Activated CD8-positive, alpha-beta memory T cell treated with anti-CD3 and anti-CD28 coated beads, Interleukin-2, amount 10 ng/mL, durations not matched to agents 7 days and 5 days (primary cell): ENCODE data around the gene GRPEL1. TPM values are rescaled to one million over a fixed set of nuclear protein-coding genes. Genes with fewer than 3 reads are reported as not detected.

Experiments used
- ATAC-seq: fragments of 150-1000 bp; cut with Tn5 transposase; one replicate; pipeline ENCODE4 v1.10.0; 2021; ENCODE audit warnings: moderate library complexity
- CTCF ChIA-PET: fragments of 350-600 bp; sonication (Branson Sonifier 250); formaldehyde crosslinking; loops from one replicate; lab custom pipeline; 2021; ENCODE audit warnings: antibody characterized with exemption; lab: Charles Lee
- DNase-seq: peaks from one replicate; pipeline ENCODE4 v3.0.0-alpha.2; 2020
- H3K27ac Mint-ChIP-seq: one replicate; pipeline ENCODE4 v1.8.0; 2021; ENCODE audit warnings: mild to moderate bottlenecking, mixed read lengths
- H3K27me3 Mint-ChIP-seq: one replicate; pipeline ENCODE4 v1.8.0; 2021; ENCODE audit warnings: mixed read lengths
- H3K36me3 Mint-ChIP-seq: one replicate; pipeline ENCODE4 v1.8.0; 2021; ENCODE audit warnings: mild to moderate bottlenecking, mixed read lengths
- H3K4me1 Mint-ChIP-seq: one replicate; pipeline ENCODE4 v1.8.0; 2021; ENCODE audit warnings: mixed read lengths
- H3K4me3 Mint-ChIP-seq: one replicate; pipeline ENCODE4 v1.8.0; 2021; ENCODE audit warnings: mild to moderate bottlenecking, moderate library complexity, mixed read lengths
- H3K9me3 Mint-ChIP-seq: one replicate; pipeline ENCODE4 v1.8.0; 2022; ENCODE audit warnings: low read depth, mixed read lengths
- total RNA-seq, 2 experiments: library from RNA; stranded (reverse); gene quantifications; one replicate each; pipeline ENCODE4 v1.2.3, GENCODE V29; 2021

GRPEL1 gene
- 10 to 100 TPM; 40.0 to 59.9 TPM for total RNA-seq

DNA sequence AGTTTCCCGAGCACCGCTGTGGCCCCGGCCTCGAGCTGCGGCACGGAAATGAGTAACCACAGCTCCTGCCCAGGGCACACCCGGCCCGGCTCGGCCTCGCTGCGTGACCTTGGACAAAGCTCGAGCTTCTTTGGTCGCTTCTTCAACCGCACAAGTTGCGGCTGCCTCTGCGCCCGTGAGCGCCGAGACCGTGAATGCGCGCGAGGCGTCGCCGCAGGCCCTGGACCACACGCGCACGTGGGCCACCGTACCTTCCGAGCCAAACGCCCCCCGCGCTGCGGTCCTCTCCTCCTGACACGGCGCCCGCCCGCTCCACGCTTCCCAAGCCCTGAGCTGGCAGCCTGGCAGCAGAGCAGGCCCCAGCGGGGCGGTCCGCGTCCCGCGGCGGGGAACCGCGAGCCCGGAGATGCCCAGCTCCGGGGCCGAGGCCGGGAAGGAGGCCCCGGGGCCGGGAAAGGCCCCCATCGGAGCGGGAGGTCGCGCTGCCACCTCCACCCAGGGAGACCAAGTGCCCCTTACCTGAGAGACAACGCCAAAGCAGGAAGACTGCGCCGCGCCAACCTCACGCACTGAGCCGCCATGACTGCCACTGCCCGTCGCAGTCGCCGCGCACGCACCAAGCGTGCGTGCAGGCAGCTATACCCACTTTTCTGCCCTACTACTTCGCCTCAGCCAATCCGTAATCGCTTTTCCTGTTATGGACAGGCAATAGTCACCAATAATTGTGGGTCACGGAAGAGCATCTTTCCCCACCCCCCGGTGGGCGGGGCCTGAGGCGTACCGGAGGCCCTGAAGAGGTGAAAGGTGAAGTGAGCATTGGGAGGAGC lies at the start of gene GRPEL1:
Gene GRPEL1, minus strand, starts transcription at position 613 of the 827 bp plus-strand sequence. Its CDS starts 32 bp downstream, at position 581.
- Mint-ChIP-seq H3K27ac (peak within 1 kb of the TSS; percentile 93), H3K9me3 (no peaks in the 10 kb centered on the region), H3K4me1 (peaks cover 42% of the 10 kb centered on the region), H3K27me3 (peaks cover 14% of the 10 kb centered on the region), H3K4me3 (peak within 1 kb of the TSS; percentile 87), H3K36me3 (peaks cover 25% of the 10 kb centered on the region)
- DNase-seq (peak; percentile 100), ATAC-seq (peak; percentile 93)
- CTCF ChIA-PET, result interaction anchor here (0.8 to 11.0 kb wide), 21 partner anchors 12 to 735 kb away, joined by 3 to 153 read pairs (median 5); partner anchors contain the start of genes BLOC1S4, MRFAP1L1 and TADA2B

DNA sequence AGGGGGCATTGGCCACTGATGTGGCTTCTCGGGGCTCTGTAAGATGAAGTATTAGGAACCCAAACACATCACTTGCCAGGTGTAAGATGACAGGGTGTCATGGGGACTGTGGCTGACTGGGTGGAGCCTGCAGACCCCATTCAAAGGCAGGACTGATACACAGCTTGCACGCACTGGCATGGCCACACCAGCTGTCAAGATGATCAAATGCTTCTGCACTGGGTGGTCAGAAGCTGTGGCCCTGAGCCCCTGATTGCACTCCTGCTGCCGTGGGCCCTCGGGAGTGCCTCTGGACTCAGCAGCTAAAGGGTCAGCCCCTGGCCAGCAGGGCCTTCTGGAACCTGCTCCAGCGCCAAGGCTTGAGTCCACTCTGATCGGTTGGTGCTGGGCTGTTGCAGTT lies 48.8 kb upstream of the GRPEL1 start:
- CTCF ChIA-PET, result no interaction called here

DNA sequence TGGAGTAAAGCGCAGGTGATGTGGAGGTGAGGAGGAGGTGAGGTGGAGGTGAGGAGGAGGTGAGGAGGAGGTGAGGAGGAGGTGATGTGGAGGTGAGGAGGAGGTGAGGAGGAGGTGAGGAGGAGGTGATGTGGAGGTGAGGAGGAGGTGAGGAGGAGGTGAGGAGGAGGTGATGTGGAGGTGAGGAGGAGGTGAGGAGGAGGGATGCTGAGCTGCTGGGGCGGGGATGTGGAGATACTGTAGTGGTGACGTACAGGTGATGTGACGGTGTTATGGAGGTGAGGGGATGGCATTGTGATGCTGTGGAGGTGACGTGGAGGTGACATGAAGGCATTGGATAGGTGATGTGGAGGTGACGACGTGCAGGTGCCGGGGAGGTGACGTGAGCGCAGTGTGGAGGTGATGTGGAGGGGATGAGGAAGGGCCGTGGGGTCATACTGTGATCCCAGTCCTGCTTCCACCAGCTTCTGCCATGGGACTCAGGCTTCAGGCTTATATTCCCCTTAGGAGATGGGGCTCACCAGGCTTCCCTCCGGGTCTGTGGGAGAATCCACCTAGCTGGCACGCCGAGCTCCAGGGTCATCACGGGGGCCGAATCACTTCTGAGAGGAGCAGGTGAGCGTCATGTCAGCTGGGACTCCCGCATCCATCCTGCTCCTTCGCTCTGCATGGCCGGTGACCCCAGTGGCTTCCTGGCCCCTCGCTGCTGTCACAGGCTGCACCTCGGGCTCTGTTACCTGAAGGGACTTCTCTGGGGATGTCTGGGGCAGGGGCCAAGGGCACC lies 47.9 kb upstream of the GRPEL1 start:
- Mint-ChIP-seq H3K36me3 (no peaks in the 10 kb centered on the region), H3K27me3 (peaks cover 5% of the 10 kb centered on the region), H3K4me1 (no peaks in the 10 kb centered on the region), H3K9me3 (no peaks in the 10 kb centered on the region), H3K27ac (no peak overlapping the region), H3K4me3 (no peak overlapping the region)
- CTCF ChIA-PET, result no interaction called here
- DNase-seq (no peak), ATAC-seq (no peak)

More for the DNA sequence above, 48.8 kb upstream of the GRPEL1 start:
- no peaks in the 10 kb centered on the region for H3K4me1 Mint-ChIP-seq
- no peak for DNase-seq
- no peak for ATAC-seq
- H3K9me3 Mint-ChIP-seq, result no peaks in the 10 kb centered on the region
- H3K27ac Mint-ChIP-seq, result no peak overlapping the region
- no peaks in the 10 kb centered on the region for H3K36me3 Mint-ChIP-seq
- no peak overlapping the region for H3K4me3 Mint-ChIP-seq
- H3K27me3 Mint-ChIP-seq, result peaks cover 7% of the 10 kb centered on the region

DNA sequence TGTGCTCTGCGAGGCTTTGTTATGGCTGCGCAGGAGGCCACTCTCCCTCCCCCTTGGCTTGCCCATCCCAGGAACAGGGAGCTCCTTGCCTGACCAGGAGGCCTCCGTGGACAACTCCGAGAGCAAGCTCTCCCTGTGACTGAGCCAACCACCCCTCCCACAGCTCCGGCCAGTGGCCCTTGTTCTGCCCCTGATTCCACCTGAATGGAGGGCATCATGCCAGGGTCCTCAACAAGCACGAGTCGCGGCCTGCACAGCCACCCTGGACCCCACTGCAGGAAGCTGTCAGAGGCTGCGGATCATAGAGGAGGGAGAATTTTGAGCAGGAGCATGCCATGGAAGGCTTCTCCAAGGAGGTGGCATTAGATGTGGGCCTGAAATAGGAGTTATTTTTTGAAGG lies 44.8 kb upstream of the GRPEL1 start:
- no peaks in the 10 kb centered on the region for H3K36me3 Mint-ChIP-seq
- no peak overlapping the region for H3K4me3 Mint-ChIP-seq
- CTCF ChIA-PET, result no interaction called here
- no peaks in the 10 kb centered on the region for H3K4me1 Mint-ChIP-seq
- H3K9me3 Mint-ChIP-seq, result no peaks in the 10 kb centered on the region
- DNase-seq (no peak), ATAC-seq (no peak)
- H3K27ac Mint-ChIP-seq, result no peak overlapping the region
- H3K27me3 Mint-ChIP-seq, result no peaks in the 10 kb centered on the region

DNA sequence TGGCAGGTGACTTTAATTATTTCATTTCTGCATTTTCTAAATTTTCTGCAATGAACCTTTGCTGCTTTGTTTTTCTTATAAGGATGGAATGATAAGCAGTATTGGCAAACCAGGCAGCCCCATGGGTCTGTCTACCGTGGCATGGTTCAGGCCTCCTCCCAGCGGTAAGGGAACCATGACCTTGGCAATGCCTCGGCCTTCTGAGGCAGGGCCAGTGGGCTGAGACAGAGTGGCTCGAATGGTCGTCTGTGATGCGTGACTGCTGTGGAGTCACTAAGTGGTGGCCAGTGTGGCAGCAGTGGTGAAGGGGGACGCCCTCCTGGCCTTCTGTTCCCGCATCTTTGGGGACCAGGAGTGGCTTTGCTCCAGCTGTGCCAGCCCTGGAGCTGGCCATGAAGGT lies 43.6 kb upstream of the GRPEL1 start:
- DNase-seq (no peak), ATAC-seq (no peak)
- Mint-ChIP-seq H3K4me1 (no peaks in the 10 kb centered on the region), H3K27ac (no peak overlapping the region), H3K36me3 (no peaks in the 10 kb centered on the region), H3K27me3 (no peaks in the 10 kb centered on the region), H3K4me3 (no peak overlapping the region), H3K9me3 (no peaks in the 10 kb centered on the region)
- CTCF ChIA-PET, result interaction anchor here (1.2 kb wide), 1 partner anchor 10 kb away, joined by 4 read pairs; no protein-coding TSS in a partner anchor

DNA sequence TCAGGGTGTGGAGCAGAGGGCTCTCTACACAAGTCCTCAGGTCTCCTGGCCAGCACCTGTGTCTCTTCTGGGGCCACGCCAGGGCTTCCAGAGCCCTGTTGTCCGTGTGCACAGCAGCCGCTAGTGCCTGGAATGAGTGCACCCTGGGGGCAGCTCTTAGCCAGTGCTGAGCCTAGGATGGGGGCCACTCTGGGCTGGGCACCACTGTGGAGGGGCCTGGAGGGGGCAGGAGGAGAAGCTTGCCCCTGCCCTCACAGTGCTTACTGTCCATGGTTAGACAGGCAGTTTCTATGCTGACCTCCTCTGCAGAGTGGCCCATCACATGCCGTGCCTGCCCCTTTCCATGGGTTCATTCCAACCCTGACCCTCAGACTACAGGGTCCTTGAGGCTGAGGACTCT lies 42.7 kb upstream of the GRPEL1 start:
- CTCF ChIA-PET, result interaction anchor here (1.2 kb wide), 1 partner anchor 9 kb away, joined by 4 read pairs; no protein-coding TSS in a partner anchor
- Mint-ChIP-seq H3K4me3 (no peak overlapping the region), H3K27me3 (peaks cover 2% of the 10 kb centered on the region), H3K27ac (no peak overlapping the region), H3K4me1 (no peaks in the 10 kb centered on the region), H3K36me3 (no peaks in the 10 kb centered on the region), H3K9me3 (no peaks in the 10 kb centered on the region)
- DNase-seq (no peak), ATAC-seq (no peak)

DNA sequence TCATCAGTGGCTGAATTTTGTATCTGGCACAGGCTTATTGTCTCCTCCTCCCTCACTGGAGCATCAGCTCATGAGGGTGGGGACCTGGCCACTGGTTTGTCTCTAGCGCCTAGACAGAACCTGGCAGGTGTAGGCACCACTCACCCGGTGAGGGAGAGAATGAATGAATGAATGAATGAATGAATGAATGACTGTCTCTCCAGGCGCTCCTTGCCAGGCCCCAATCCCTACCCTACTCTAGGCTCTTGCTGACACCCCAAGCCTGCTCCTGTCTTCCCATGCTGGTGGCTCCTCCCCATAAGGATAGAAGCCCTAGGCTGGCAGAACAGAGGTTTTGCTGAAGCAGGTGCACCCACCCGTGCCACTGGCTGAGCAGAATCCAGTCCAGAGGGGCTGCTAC lies 41.3 kb upstream of the GRPEL1 start:
- no peaks in the 10 kb centered on the region for H3K4me1 Mint-ChIP-seq
- CTCF ChIA-PET, result no interaction called here

DNA sequence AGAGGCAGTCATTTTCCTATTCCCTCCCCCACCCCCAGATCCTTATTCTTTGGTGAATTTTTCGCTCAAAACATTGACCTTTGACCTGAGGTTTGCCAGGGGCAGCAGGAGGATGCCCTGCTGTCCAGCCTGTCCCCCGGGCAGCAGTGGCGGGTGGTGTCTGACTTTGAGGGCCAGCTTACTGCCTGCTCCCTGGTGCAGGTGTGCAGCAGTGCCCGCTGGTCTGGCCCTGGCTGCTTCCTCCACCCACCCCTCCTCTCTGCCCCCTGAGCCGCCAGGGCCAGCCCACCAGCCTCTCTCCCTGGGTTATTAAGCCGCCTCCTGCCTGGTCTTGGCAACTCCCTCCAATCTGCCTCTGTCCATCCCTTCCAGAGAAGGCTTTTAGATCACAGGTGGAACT lies 40.8 kb upstream of the GRPEL1 start:
- no peaks in the 10 kb centered on the region for H3K9me3 Mint-ChIP-seq
- H3K27me3 Mint-ChIP-seq, result peaks cover 7% of the 10 kb centered on the region
- no peaks in the 10 kb centered on the region for H3K36me3 Mint-ChIP-seq
- H3K4me1 Mint-ChIP-seq, result no peaks in the 10 kb centered on the region
- H3K4me3 Mint-ChIP-seq, result no peak overlapping the region
- ATAC-seq, result no peak
- no peak overlapping the region for H3K27ac Mint-ChIP-seq
- CTCF ChIA-PET, result no interaction called here
- DNase-seq, result no peak

More for the DNA sequence above, 41.3 kb upstream of the GRPEL1 start:
- Mint-ChIP-seq H3K9me3 (no peaks in the 10 kb centered on the region), H3K36me3 (no peaks in the 10 kb centered on the region), H3K4me3 (no peak overlapping the region), H3K27me3 (peaks cover 3% of the 10 kb centered on the region), H3K27ac (no peak overlapping the region)
- DNase-seq (no peak), ATAC-seq (no peak)

DNA sequence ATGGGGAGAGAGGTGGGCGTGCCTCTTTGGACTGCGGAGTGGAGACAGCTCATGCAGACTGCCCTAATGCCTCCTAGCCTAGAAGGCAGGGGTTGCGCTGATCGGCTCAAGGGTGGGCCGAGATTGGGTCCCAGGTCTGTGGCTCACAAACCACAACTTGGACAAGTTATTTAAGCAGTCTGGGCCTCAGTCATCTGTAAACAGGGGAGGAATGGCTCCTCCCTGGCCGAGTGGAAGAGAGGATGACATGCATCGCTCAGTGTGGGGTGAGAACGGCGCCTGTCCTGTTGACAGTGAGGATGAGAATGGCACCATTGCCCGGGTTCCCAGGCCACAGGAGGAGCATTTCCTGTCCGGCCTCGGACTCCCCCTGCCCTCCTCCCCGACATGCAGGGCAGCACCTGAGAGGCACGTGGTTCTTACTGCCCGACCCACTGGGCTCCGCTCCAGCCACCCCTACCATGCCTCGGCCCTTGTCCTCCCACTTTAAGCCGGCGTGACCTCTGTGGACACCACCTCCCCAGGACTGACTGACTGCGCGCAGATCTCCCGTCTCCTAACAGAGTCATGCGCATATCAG lies 40.3 kb upstream of the GRPEL1 start:
- ATAC-seq (no peak), DNase-seq (no peak)
- Mint-ChIP-seq H3K4me1 (peaks cover 3% of the 10 kb centered on the region), H3K4me3 (no peak overlapping the region), H3K27me3 (peaks cover 10% of the 10 kb centered on the region), H3K27ac (no peak overlapping the region), H3K9me3 (no peaks in the 10 kb centered on the region), H3K36me3 (no peaks in the 10 kb centered on the region)
- CTCF ChIA-PET, result no interaction called here

DNA sequence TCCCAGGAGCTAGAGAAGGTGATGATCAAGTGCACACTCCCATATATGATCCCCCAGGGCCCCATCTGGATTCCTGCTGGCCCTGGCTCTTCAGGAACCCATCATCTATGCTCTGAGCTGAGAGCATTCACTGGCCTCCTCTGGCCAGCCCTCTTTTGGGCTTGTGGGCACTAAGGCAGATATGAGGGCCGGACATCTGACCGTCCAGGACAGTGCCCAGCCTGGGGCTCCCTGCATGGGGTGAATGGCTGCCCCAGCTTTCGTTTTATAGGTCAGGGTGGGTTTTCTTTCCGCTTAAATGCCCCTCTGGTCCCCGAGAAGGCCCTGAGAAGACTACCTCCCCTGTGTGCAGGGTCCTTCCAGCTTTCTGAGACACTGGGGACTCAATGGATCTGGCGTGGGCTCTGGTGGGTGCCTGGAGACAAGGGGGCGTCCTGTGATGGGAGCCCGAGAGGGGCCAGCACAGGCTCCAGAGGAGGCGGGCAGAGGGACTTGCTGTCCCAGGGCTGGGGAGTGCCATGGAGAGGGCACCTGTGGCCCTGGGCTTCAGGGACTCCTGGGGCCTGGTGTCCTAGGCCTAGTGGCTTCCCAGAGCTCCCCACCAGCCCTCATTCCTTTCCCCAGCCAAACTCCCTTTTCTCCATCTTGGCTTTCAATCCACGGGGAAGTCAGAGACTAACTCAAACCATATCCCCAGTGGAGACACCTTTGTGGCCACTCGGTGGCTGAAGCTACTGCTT lies 39.5 kb upstream of the GRPEL1 start:
- Mint-ChIP-seq H3K36me3 (no peaks in the 10 kb centered on the region), H3K27ac (no peak overlapping the region), H3K4me1 (peaks cover 5% of the 10 kb centered on the region), H3K4me3 (no peak overlapping the region), H3K9me3 (no peaks in the 10 kb centered on the region), H3K27me3 (peaks cover 10% of the 10 kb centered on the region)
- DNase-seq (no peak), ATAC-seq (no peak)
- CTCF ChIA-PET, result no interaction called here

DNA sequence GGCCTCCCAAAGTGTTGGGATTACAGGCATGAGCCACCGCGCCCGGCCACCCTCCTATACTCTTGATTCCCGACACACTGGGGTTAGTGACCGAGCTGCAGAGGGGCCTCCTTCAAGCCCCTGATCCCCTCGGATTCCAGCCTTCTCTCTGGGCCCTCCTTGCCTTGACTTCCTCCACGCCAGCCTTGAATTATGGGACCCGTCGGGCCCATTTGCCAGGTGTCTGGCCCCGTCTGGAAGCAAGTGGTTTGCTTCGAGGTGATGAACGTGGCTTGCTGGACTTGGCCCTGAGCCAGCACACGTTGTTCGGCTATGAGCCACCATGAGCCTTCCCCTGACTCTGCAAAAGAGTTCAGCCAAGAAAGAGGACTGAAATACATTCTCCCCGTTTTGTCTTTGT lies 37.4 kb upstream of the GRPEL1 start:
- Mint-ChIP-seq H3K9me3 (no peaks in the 10 kb centered on the region), H3K4me3 (no peak overlapping the region), H3K36me3 (no peaks in the 10 kb centered on the region), H3K27me3 (peaks cover 10% of the 10 kb centered on the region), H3K27ac (no peak overlapping the region), H3K4me1 (peaks cover 13% of the 10 kb centered on the region)
- CTCF ChIA-PET, result no interaction called here
- ATAC-seq (no peak), DNase-seq (no peak)

DNA sequence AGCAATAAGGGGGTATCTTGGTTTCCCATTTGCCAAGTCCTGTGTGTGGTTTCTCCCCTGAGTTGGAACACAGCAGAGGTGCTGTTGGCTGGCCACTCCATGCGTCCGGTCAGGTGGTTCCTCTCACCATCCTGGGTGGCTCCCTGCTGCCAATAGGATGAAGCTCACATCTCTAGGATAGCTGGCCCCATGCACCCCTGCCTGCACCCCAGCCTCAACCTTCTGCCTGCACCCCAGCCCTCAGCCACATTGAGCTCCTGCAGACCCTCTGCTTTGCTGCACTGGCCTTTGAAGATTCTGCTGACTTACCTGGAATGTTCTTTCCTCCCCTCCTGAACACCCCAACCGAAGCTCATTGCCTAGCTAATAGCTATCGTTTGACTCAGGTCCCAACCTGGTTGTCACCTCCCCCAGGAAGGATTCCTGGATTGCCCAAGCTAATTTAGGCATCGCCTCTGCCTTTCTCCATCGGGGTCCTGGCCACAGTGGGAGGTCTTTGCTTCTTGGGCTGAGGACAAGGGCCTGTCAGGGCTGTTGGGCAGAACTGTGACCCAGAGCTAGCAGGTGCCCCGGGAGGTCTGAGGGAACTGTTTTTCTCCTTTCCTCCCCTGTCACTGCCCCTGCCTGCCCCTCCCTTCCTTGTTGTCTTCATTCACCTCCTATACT lies 36.6 kb upstream of the GRPEL1 start:
- DNase-seq (no peak), ATAC-seq (no peak)
- H3K27ac Mint-ChIP-seq, result no peak overlapping the region
- CTCF ChIA-PET, result interaction anchor here (1.0 kb wide), 1 partner anchor 34 kb away, joined by 3 read pairs; no protein-coding TSS in a partner anchor
- H3K4me3 Mint-ChIP-seq, result no peak overlapping the region
- peaks cover 14% of the 10 kb centered on the region for H3K27me3 Mint-ChIP-seq
- H3K9me3 Mint-ChIP-seq, result no peaks in the 10 kb centered on the region
- no peaks in the 10 kb centered on the region for H3K36me3 Mint-ChIP-seq
- H3K4me1 Mint-ChIP-seq, result peaks cover 13% of the 10 kb centered on the region
